KMS-11 (cell line): ENCODE measurements around the gene TIGD7.
A peak's percentile ranks its signal among the peaks of the same experiment; 100 is the strongest.

ENCODE experiments used
- H2AFZ ChIP-seq: fragments of 200-600 bp; sonication (generic); 2 replicates; pipeline ENCODE4 v1.6.1; 2016; ENCODE audit warnings: antibody characterized with exemption, mixed run types, low read depth
- H3K27ac ChIP-seq: fragments of 200-600 bp; sonication (generic); 2 replicates; pipeline ENCODE4 v1.6.1; 2016; ENCODE audit warnings: mild to moderate bottlenecking, mixed run types
- H3K27me3 ChIP-seq: fragments of 200-600 bp; sonication (generic); 2 replicates; pipeline ENCODE4 v1.6.1; 2017; ENCODE audit warnings: mild to moderate bottlenecking, low read depth, mixed run types, moderate library complexity; ENCODE audit not compliant: insufficient read depth
- H3K36me3 ChIP-seq: fragments of 200-600 bp; sonication (generic); 2 replicates; pipeline ENCODE4 v1.6.1; 2017; ENCODE audit warnings: mild to moderate bottlenecking, mixed run types; ENCODE audit not compliant: insufficient read depth
- H3K4me1 ChIP-seq: fragments of 200-600 bp; sonication (generic); 2 replicates; pipeline ENCODE4 v1.6.1; 2016; ENCODE audit warnings: mild to moderate bottlenecking, low read depth, mixed run types; ENCODE audit not compliant: poor library complexity, severe bottlenecking
- H3K4me2 ChIP-seq: fragments of 200-600 bp; sonication (generic); 2 replicates; pipeline ENCODE4 v1.7.0; 2016; ENCODE audit warnings: mild to moderate bottlenecking, mixed run types
- H3K4me3 ChIP-seq: fragments of 200-600 bp; sonication (generic); IDR thresholded peaks from 2 replicates; pipeline ENCODE4 v1.6.1; 2017; ENCODE audit warnings: low read depth, low read length, mixed read lengths; ENCODE audit not compliant: insufficient read depth
- H3K79me2 ChIP-seq: fragments of 200-600 bp; sonication (generic); 2 replicates; pipeline ENCODE4 v1.6.1; 2016; ENCODE audit warnings: low read depth, mixed run types; ENCODE audit not compliant: insufficient read depth
- H3K9ac ChIP-seq: fragments of 200-600 bp; sonication (generic); 2 replicates; pipeline ENCODE4 v1.6.1; 2016; ENCODE audit warnings: mild to moderate bottlenecking, mixed run types
- H4K20me1 ChIP-seq: fragments of 200-600 bp; sonication (generic); 2 replicates; pipeline ENCODE4 v1.6.1; 2016; ENCODE audit warnings: mild to moderate bottlenecking, mixed run types; ENCODE audit not compliant: insufficient read depth
- CTCF ChIP-seq: fragments of 200-600 bp; sonication (generic); conservative IDR thresholded peaks from 2 replicates; pipeline ENCODE4 v1.6.1; 2017; ENCODE audit warnings: low read depth, mild to moderate bottlenecking, antibody characterized with exemption, low read length, moderate library complexity, mixed read lengths

The TIGD7 gene

GRCh38 chr16:3305109-3306068, at the start of gene TIGD7, which contains the start of gene ZNF75A:
TSS of gene TIGD7 (minus strand) at chr16:3305430. CDS start at chr16:3300614, 4,816 bp downstream.
TSS of gene ZNF75A (plus strand) at chr16:3305497. CDS start at chr16:3308429, 2,932 bp downstream.
- peak within 1 kb of the TSS; percentile 79 for H2AFZ ChIP-seq
- H3K4me3 ChIP-seq = peak within 1 kb of the TSS; percentile 49
- no peaks in the 10 kb centered on the region for H3K27me3 ChIP-seq
- H4K20me1 ChIP-seq = no peaks in the 10 kb centered on the region
- peak within 1 kb of the TSS; percentile 50 for H3K4me2 ChIP-seq
- TF ChIP-seq CTCF = 0 out of 2 replicates have a peak, but pooled peaks have one; percentile 22
- H3K27ac ChIP-seq = peak within 1 kb of the TSS; percentile 84
- H3K79me2 ChIP-seq = peaks cover 20% of the 10 kb centered on the region
- H3K36me3 ChIP-seq = peaks cover 12% of the 10 kb centered on the region; the same call in 1 of the 2 replicates
- H3K9ac ChIP-seq = peak within 1 kb of the TSS; percentile 74
- peaks cover 10% of the 10 kb centered on the region for H3K4me1 ChIP-seq

DNA sequence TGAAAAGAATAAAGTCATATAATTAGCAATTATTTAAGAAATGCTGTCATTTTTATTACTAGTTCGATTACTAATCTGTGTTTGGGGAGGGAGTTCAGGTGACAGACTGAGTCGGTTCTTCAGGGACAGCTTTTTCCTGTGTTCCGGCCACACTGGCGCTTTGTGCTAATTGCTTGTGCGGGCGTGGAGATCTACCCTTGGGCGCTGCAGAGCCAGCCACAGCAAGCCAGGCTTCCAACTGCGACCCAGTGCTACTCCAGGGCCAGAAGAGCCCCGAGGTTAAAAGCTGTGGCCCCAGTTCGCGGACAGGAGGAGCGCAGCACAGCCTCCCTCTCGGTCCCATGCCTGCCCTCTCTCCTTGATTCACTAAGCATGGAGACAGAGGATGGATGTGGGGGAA, 43.9 kb upstream of the TIGD7 start:
- H3K79me2 ChIP-seq = no peaks in the 10 kb centered on the region; the same call in 1 of the 2 replicates
- peaks cover 71% of the 10 kb centered on the region for H3K4me1 ChIP-seq
- no peak for TF ChIP-seq CTCF
- H3K36me3 ChIP-seq = no peaks in the 10 kb centered on the region
- H2AFZ ChIP-seq = peak overlapping the region; percentile 39
- H3K27ac ChIP-seq = peak overlapping the region; percentile 100
- H4K20me1 ChIP-seq = no peaks in the 10 kb centered on the region
- peak overlapping the region; percentile 98 for H3K4me2 ChIP-seq
- no peaks in the 10 kb centered on the region for H3K27me3 ChIP-seq
- no peak overlapping the region for H3K4me3 ChIP-seq
- peak overlapping the region; percentile 88 for H3K9ac ChIP-seq

DNA sequence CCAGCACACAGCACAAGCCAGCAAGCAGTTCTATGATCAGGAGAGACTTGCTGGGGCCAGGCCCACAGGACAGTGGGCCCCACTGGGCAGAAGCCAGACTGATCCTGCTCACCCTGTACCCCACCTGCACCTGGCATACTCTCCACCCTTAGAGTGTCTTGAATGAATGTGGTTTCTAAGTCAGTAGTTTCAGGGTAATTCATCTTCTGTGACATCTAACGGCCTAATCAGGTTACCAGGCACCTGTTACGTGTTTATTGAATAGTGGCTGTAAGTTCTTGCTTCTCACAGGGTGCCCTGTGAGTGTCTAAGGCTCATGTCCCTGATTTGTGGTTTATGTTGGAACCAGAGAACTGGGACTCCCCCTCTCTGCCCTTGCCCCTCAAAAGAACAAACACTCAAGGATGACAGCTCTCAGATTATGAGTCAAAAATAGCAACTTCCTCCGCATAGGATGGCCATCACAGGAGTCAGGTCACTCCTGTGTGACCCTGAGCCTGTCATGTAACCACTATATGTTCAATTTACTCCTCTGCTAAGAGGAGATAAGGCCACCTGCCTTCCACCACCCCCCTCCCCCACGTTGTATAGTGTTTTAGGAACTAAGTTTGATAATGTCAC, 43.4 kb upstream of the TIGD7 start:
- no peaks in the 10 kb centered on the region for H3K27me3 ChIP-seq
- peak overlapping the region; percentile 39; the same call in 1 of the 2 replicates for H2AFZ ChIP-seq
- no peak for TF ChIP-seq CTCF
- no peaks in the 10 kb centered on the region for H3K36me3 ChIP-seq
- H3K4me1 ChIP-seq = peaks cover 71% of the 10 kb centered on the region
- no peaks in the 10 kb centered on the region for H4K20me1 ChIP-seq
- H3K4me2 ChIP-seq = peak overlapping the region; percentile 98
- H3K27ac ChIP-seq = peak overlapping the region; percentile 100
- H3K4me3 ChIP-seq = no peak overlapping the region
- no peaks in the 10 kb centered on the region; the same call in 1 of the 2 replicates for H3K79me2 ChIP-seq
- H3K9ac ChIP-seq = peak overlapping the region; percentile 88

- Histone ChIP-seq H3K27ac (peak overlapping the region; percentile 100), H3K4me2 (peak overlapping the region; percentile 76), H3K79me2 (no peaks in the 10 kb centered on the region; the same call in 1 of the 2 replicates), H4K20me1 (no peaks in the 10 kb centered on the region), H3K27me3 (no peaks in the 10 kb centered on the region), H2AFZ (no peak overlapping the region), H3K4me3 (no peak overlapping the region), H3K4me1 (peaks cover 68% of the 10 kb centered on the region), H3K36me3 (no peaks in the 10 kb centered on the region), H3K9ac (no peak overlapping the region; the same call in 1 of the 2 replicates)
- no peak for TF ChIP-seq CTCF
These were observed 42.4 kb upstream of the TIGD7 start for GRCh38 chr16:3347586-3347985.
